DOHH2 (cell line): ENCODE results near the gene ARFIP1.

Source experiments
- H3F3A ChIP-seq: fragments of 200-600 bp; sonication (generic), shearing (Covaris generic); 2 replicates; pipeline ENCODE4 v1.6.0; 2016; ENCODE audit warnings: antibody characterized with exemption, mild to moderate bottlenecking; ENCODE audit not compliant: control insufficient read depth, insufficient read depth
- H3K27ac ChIP-seq: fragments of 200-600 bp; sonication (generic); 2 replicates; pipeline ENCODE4 v1.5.1; 2014; ENCODE audit warnings: low read depth, mild to moderate bottlenecking, low read length, moderate library complexity
- H3K27me3 ChIP-seq: fragments of 200-600 bp; sonication (generic); 2 replicates; pipeline ENCODE4 v1.6.1; 2014; ENCODE audit warnings: mild to moderate bottlenecking, low read length, mixed read lengths; ENCODE audit not compliant: control insufficient read depth
- H3K36me3 ChIP-seq: fragments of 200-600 bp; sonication (generic); 2 replicates; pipeline ENCODE4 v1.6.1; 2014; ENCODE audit warnings: mild to moderate bottlenecking, low read length, moderate library complexity, mixed read lengths; ENCODE audit not compliant: control insufficient read depth
- H3K4me1 ChIP-seq: fragments of 200-600 bp; sonication (generic); 2 replicates; pipeline ENCODE4 v1.6.1; 2014; ENCODE audit warnings: mild to moderate bottlenecking, low read length, mixed read lengths; ENCODE audit not compliant: control insufficient read depth
- H3K4me2 ChIP-seq: fragments of 200-600 bp; sonication (generic); 2 replicates; pipeline ENCODE4 v1.6.0; 2014; ENCODE audit warnings: mild to moderate bottlenecking, low read length, moderate library complexity
- H3K4me3 ChIP-seq: fragments of 200-600 bp; sonication (generic); 2 replicates; pipeline ENCODE4 v1.5.1; 2014; ENCODE audit warnings: mild to moderate bottlenecking, low read length, mixed read lengths
- H3K79me2 ChIP-seq: fragments of 200-600 bp; sonication (generic); 2 replicates; pipeline ENCODE4 v1.6.1; 2014; ENCODE audit warnings: mild to moderate bottlenecking, low read length, mixed read lengths; ENCODE audit not compliant: control insufficient read depth
- H3K9me2 ChIP-seq: fragments of 200-600 bp; sonication (generic); replicated peaks from 2 replicates; pipeline ENCODE4 v1.6.1; 2014; ENCODE audit warnings: mild to moderate bottlenecking, low read length, mixed read lengths; ENCODE audit not compliant: control insufficient read depth
- H3K9me3 ChIP-seq: fragments of 200-600 bp; sonication (generic); 2 replicates; pipeline ENCODE4 v1.6.1; 2014; ENCODE audit warnings: antibody characterized with exemption, low read length, mixed read lengths; ENCODE audit not compliant: control insufficient read depth, insufficient read depth
- H4K20me1 ChIP-seq: fragments of 200-600 bp; sonication (generic); 2 replicates; pipeline ENCODE4 v1.6.0; 2014; ENCODE audit warnings: low read depth, mild to moderate bottlenecking, antibody characterized with exemption, low read length, moderate library complexity; ENCODE audit not compliant: control insufficient read depth, insufficient read depth
- CTCF ChIP-seq: fragments of 200-600 bp; sonication (generic); IDR thresholded peaks from one replicate; pipeline ENCODE4 v1.5.1; 2014; ENCODE audit warnings: antibody characterized with exemption, mild to moderate bottlenecking, low read depth, low read length; ENCODE audit not compliant: poor library complexity, severe bottlenecking
- EZH2phosphoT487 ChIP-seq: fragments of 200-600 bp; sonication (generic); IDR thresholded peaks from 2 replicates; pipeline ENCODE4 v1.6.1; 2017; ENCODE audit warnings: borderline replicate concordance, mild to moderate bottlenecking, antibody characterized with exemption, low read length, moderate library complexity, mixed read lengths

The ARFIP1 gene

GRCh38 chr4:152820073-152820472 lies 40.3 kb downstream of the ARFIP1 start:
- Histone ChIP-seq H3K79me2 (no peaks in the 10 kb centered on the region), H3K4me3 (no peak overlapping the region), H3K4me2 (no peak overlapping the region), H4K20me1 (no peaks in the 10 kb centered on the region), H3K27ac (no peak overlapping the region), H3K9me2 (no peaks in the 10 kb centered on the region), H3K27me3 (no peaks in the 10 kb centered on the region), H3K9me3 (no peaks in the 10 kb centered on the region), H3F3A (no peaks in the 10 kb centered on the region), H3K4me1 (peaks cover 9% of the 10 kb centered on the region), H3K36me3 (no peaks in the 10 kb centered on the region)
- TF ChIP-seq CTCF = peak; percentile 15
- TF ChIP-seq EZH2phosphoT487 = no peak

- Histone ChIP-seq H3F3A (no peaks in the 10 kb centered on the region), H3K79me2 (no peaks in the 10 kb centered on the region), H3K27ac (no peak overlapping the region)
Measured at GRCh38 chr4:152822323-152822722, 42.6 kb downstream of the ARFIP1 start.

GRCh38 chr4:152824561-152824960 lies 44.8 kb downstream of the ARFIP1 start:
- H3K4me1 ChIP-seq = no peaks in the 10 kb centered on the region
- H3K36me3 ChIP-seq = no peaks in the 10 kb centered on the region
- H3K79me2 ChIP-seq = no peaks in the 10 kb centered on the region
- no peaks in the 10 kb centered on the region for H3K27me3 ChIP-seq
- no peaks in the 10 kb centered on the region for H3F3A ChIP-seq
- H3K4me3 ChIP-seq = no peak overlapping the region
- no peaks in the 10 kb centered on the region for H3K9me3 ChIP-seq
- H3K9me2 ChIP-seq = no peaks in the 10 kb centered on the region
- H3K4me2 ChIP-seq = no peak overlapping the region
- H3K27ac ChIP-seq = no peak overlapping the region
- H4K20me1 ChIP-seq = no peaks in the 10 kb centered on the region
- TF ChIP-seq EZH2phosphoT487 (no peak), CTCF (no peak)

More at GRCh38 chr4:152822323-152822722, 42.6 kb downstream of the ARFIP1 start:
- Histone ChIP-seq H3K9me3 (no peaks in the 10 kb centered on the region), H3K4me2 (no peak overlapping the region), H4K20me1 (no peaks in the 10 kb centered on the region), H3K9me2 (no peaks in the 10 kb centered on the region), H3K36me3 (no peaks in the 10 kb centered on the region), H3K4me1 (peaks cover 3% of the 10 kb centered on the region), H3K4me3 (no peak overlapping the region), H3K27me3 (no peaks in the 10 kb centered on the region)
- no peak for TF ChIP-seq EZH2phosphoT487
- TF ChIP-seq CTCF = no peak

GRCh38 chr4:152825336-152825735 lies 45.6 kb downstream of the ARFIP1 start:
- H3K9me2 ChIP-seq = no peaks in the 10 kb centered on the region
- no peaks in the 10 kb centered on the region for H3K36me3 ChIP-seq
- TF ChIP-seq CTCF (no peak), EZH2phosphoT487 (no peak)
- no peaks in the 10 kb centered on the region for H3K4me1 ChIP-seq
- no peaks in the 10 kb centered on the region for H3K9me3 ChIP-seq
- H3K27ac ChIP-seq = no peak overlapping the region
- H4K20me1 ChIP-seq = no peaks in the 10 kb centered on the region
- no peaks in the 10 kb centered on the region for H3K27me3 ChIP-seq
- H3K4me3 ChIP-seq = no peak overlapping the region
- H3K4me2 ChIP-seq = no peak overlapping the region
- no peaks in the 10 kb centered on the region for H3F3A ChIP-seq
- no peaks in the 10 kb centered on the region for H3K79me2 ChIP-seq
